C4-2B (cell line): ENCODE measurements around the gene CCDC97.
A peak's percentile ranks its signal among the peaks of the same experiment; 100 is the strongest.
"Not testable (repeated sequence)": the region's sequence is repeated elsewhere in the genome, so short reads cannot be mapped to it uniquely, and the experiment has no call there.

Experiments
- H3K27ac ChIP-seq: fragments of 450-650 bp; 2 replicates; pipeline ENCODE4 v1.5.1; 2017
- ZFX ChIP-seq: fragments of 450-650 bp; IDR thresholded peaks from 2 replicates; pipeline ENCODE4 v1.6.1; 2017
- TF ChIP-seq, protein P1 (sequence below): fragments of 450-650 bp; conservative IDR thresholded peaks from 2 replicates; pipeline ENCODE4 v1.5.1; 2017; ENCODE audit warnings: mild to moderate bottlenecking

The CCDC97 gene

DNA sequence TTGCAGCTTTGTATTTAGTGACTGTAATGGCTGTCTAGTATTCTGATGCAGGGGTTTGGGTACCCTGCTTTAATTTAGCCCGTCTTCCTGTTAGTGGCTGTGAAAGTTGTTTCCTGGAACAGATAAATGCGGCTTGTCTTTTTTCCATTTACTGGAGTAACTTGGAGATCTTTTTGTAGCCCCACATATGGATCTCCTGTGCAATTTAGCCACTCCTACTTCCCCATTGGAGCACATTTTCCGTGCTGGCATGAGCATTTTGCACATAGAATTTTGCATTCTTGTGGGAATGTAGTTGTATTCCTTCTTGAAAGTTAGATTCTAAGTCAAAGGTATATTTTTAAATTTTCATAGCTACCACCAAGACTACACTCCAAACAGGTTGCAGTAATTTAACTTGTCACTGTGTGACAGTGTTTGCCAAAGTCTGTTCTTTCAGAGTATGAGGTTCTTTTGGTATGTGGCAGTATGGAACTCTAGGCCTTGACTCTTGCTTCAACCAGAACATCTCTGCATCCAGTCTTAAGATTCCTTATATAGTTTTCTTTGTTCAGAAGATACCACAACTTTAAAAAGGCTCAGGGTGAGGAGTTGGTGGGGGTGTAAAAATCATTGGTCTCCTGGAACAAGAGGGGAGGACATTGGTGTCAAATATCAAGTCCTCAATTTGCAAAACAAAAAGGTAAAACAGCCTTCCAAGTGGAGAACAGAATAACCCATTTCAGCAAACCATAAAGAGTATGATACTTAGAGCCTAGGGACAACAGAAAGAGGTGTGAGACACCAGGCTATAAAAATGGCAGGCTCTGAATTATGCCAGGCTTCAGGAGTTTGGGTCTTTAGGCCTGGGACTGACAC is 21.1 kb upstream of the CCDC97 start:
- TF ChIP-seq, protein P1, sequence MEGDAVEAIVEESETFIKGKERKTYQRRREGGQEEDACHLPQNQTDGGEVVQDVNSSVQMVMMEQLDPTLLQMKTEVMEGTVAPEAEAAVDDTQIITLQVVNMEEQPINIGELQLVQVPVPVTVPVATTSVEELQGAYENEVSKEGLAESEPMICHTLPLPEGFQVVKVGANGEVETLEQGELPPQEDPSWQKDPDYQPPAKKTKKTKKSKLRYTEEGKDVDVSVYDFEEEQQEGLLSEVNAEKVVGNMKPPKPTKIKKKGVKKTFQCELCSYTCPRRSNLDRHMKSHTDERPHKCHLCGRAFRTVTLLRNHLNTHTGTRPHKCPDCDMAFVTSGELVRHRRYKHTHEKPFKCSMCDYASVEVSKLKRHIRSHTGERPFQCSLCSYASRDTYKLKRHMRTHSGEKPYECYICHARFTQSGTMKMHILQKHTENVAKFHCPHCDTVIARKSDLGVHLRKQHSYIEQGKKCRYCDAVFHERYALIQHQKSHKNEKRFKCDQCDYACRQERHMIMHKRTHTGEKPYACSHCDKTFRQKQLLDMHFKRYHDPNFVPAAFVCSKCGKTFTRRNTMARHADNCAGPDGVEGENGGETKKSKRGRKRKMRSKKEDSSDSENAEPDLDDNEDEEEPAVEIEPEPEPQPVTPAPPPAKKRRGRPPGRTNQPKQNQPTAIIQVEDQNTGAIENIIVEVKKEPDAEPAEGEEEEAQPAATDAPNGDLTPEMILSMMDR, result no peak
- no peak for TF ChIP-seq ZFX
- H3K27ac ChIP-seq, result no peak overlapping the region

DNA sequence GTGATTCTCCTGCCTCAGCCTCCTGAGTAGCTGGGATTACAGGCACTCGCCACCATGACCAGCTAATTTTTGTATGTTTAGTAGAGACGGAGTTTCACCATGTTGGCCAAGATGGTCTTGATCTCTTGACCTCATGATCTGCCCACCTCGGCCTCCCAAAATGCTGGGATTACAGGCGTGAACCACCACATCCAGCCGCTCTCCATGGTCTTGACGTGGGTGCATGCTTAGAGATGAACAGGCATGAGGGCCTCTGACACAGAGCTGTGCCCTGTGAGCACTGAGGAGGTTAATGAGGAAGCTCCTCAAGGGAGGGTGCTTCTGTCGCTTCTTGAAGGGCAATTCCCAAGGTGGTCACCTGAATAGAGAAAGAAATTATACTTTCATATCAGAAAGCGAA is 20.2 kb upstream of the CCDC97 start:
- H3K27ac ChIP-seq, result not testable (repeated sequence)

DNA sequence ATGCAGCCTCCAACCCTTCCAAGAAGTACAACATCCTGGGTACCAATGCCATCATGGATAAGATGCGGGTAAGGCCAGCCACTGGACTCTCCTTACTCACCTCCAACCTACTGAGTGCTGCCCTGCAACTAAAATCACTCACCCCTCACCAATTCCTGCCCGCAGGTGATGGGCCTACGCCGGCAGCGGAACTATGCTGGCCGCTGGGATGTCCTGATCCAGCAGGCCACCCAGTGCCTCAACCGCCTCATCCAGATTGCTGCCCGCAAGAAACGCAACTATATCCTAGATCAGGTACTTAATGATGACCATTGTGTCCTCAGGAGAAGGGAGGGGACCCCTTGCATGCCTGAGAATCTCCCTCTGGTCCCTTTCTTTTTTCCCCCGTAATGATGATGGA is 15.6 kb upstream of the CCDC97 start:
- TF ChIP-seq, protein P1, result no peak
- no peak for TF ChIP-seq ZFX
- no peak overlapping the region for H3K27ac ChIP-seq

DNA sequence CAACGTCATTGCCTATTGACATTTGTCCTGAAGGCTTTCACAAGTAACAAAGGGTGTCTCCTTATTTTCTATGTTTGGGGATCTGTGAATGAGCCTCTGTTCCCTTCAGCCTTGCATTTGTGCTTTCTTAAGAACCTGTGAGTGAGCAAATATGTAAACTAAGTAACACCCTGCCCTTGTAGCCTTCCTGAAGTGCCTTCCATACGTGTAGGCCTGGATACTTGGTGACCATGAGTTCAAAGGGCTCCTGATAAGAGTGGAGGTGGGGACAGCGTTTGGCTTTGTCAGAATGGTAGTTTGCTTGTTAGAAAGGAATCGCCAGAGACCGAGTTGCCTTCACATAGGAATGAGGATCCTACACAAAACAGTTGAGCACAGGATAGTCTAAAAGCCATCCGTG is 14.5 kb upstream of the CCDC97 start:
- TF ChIP-seq, protein P1, result no peak
- no peak for TF ChIP-seq ZFX

DNA sequence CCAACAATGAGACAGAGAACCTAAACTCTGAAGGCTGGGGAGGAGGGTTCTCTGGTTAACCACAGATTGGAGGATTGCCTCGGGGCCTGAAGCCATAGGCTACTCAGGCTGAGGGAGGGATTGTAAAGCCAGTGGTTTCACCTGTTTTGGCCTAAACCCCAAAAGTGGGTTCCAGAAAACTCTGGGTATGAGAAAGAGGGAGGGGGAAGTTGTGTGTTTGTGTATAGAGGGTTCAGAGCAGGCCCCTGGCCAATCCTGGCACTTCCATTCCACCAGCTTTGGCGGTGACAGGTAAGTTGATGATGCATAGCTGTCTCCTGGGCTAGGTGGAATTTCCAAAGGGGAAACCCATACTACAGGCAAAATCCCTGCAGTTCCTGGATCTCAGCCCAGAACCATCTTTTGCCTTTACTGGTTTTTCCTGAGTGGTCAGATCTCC is 13.5 kb upstream of the CCDC97 start:
- TF ChIP-seq ZFX, result no peak
- TF ChIP-seq, protein P1, result no peak
- peak overlapping the region; percentile 43 for H3K27ac ChIP-seq

More for the DNA sequence above, 14.5 kb upstream of the CCDC97 start:
- H3K27ac ChIP-seq, result no peak overlapping the region; the same call in 1 of the 2 replicates

DNA sequence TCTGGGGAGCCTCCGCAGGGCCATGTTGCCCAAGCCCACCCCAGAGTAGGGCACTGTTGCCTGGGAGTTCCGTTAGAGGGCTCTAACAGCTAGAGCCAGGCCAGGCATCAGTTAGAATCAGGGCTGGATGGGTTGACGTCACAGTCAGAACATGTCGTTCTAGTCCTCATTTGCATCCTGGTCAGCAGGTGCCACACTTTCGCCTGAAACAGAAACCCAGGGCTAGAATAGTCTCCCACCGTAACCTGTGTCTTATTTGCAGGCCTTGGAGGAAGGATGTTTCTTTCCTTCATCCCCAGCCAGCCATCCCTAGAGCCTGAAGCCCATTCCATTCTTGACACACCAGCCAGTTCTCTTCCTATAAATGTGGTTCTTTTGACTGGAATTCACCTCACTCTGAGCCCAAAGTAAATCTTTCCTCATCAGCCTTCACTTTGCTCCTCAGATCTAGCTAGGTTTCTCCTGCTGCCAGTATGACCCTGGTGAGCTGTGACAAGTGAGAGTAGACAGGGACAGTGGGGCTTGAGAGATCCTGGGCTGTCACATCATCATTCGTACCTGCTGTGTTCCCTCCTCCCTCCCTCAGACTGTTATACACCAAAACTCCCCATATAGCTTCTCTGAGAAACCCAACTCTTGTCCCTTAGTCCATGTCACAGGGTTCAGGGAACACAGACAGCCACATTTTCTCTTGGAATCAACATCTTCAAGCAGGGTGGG is 12.2 kb upstream of the CCDC97 start:
- H3K27ac ChIP-seq, result no peak overlapping the region
- TF ChIP-seq, protein P1, result no peak
- TF ChIP-seq ZFX, result no peak

DNA sequence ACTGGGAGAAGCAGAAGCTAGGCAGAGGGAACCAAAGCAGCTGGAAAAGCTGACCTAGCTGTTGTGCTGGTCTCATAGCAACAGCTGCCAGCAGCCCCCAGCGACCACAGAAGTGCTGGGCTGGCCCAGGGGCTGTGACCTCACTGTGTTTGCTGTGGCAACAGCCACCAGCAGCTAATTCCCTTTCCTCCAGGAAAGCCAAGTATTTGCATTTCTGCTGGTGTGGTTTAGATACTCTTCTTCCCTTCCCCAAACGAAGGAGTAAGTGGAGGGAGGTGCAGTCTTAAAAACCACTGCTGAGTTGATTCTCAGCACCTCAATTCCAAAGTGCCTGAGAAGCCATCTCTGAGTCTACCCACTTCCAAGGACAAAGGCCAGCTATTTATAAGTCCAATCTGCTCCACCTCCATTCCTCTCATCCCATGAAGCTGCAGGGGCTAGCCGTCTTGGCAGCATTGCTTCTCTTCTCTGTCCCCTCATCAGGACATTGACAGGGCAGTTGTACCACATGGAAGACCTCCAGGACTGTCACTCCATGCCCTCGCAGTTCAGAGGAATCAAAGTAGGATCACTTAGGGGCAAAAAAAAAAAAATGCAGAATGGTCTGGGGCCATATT is 11.5 kb upstream of the CCDC97 start:
- no peak for TF ChIP-seq ZFX
- TF ChIP-seq, protein P1, result no peak
- no peak overlapping the region for H3K27ac ChIP-seq
